Omental fat pad (tissue), 4 donors: ENCODE measurements around the gene BMERB1. TPM values are rescaled to one million over a fixed set of nuclear protein-coding genes. Genes with fewer than 3 reads are reported as not detected.

ENCODE experiments used
- ATAC-seq: fragments of 150-250 bp; one replicate; pipeline ENCODE4 v1.9.1; 2016; ENCODE audit warnings: mild to moderate bottlenecking, moderate library complexity; ENCODE audit not compliant: low FRiP score
- DNase-seq: peaks from one replicate; pipeline ENCODE4 v3.0.0-alpha.2; 2019; ENCODE audit warnings: low spot score
- CTCF ChIP-seq, 3 donors: fragments of 450-650 bp; IDR thresholded peaks; one replicate each; pipeline ENCODE4 v1.5.1; 2016 to 2017; ENCODE audit warnings: antibody characterized with exemption in 3 of 3, mild to moderate bottlenecking in 3 of 3, moderate library complexity in 2 of 3
- total RNA-seq, 4 donors: library from RNA; depleted of rRNA; stranded (reverse); fragments of >200 nt; gene quantifications; one replicate each; pipeline ENCODE4 v1.1.0, GENCODE V29; 2016

BMERB1 gene
- total RNA-seq, 4 donors from 2014 or later = 28.7 to 47.0 (median 41.8) TPM

GRCh38 chr16:15487336-15488284, 53.2 kb downstream of the BMERB1 start:
- TF ChIP-seq CTCF (IDR thresholded peaks at IDR 0.05) = no peak
- DNase-seq (no peak), ATAC-seq (no peak)

GRCh38 chr16:15489016-15489415, 54.6 kb downstream of the BMERB1 start:
- no peak for TF ChIP-seq CTCF (IDR thresholded peaks at IDR 0.05)
- no peak for ATAC-seq

GRCh38 chr16:15490123-15490711, 55.8 kb downstream of the BMERB1 start:
- no peak for ATAC-seq
- TF ChIP-seq CTCF (IDR thresholded peaks at IDR 0.05) = no peak
- DNase-seq = no peak

More at GRCh38 chr16:15489016-15489415, 54.6 kb downstream of the BMERB1 start:
- DNase-seq = no peak

- no peak for ATAC-seq
- no peak for TF ChIP-seq CTCF (IDR thresholded peaks at IDR 0.05)
These were observed 57.0 kb downstream of the BMERB1 start for GRCh38 chr16:15491411-15491810.

GRCh38 chr16:15492091-15492740, 57.8 kb downstream of the BMERB1 start:
- no peak for DNase-seq
- no peak for ATAC-seq
- TF ChIP-seq CTCF (IDR thresholded peaks at IDR 0.05) = no peak

More at GRCh38 chr16:15491411-15491810, 57.0 kb downstream of the BMERB1 start:
- DNase-seq = no peak

- DNase-seq = no peak
These were observed 59.2 kb downstream of the BMERB1 start for GRCh38 chr16:15493466-15494180.

More at GRCh38 chr16:15493466-15494180, 59.2 kb downstream of the BMERB1 start:
- TF ChIP-seq CTCF (IDR thresholded peaks at IDR 0.05) = no peak
- peak; percentile 80 for ATAC-seq
